Tibial nerve (tissue), 4 donors: ENCODE results near the gene USP47. TPM values are rescaled to one million over a fixed set of nuclear protein-coding genes. Genes with fewer than 3 reads are reported as not detected.

Experiments used
- DNase-seq, 2 donors: peaks; one replicate each; pipeline ENCODE4 v3.0.0-alpha.2; 2019; ENCODE audit warnings: low spot score in 2 of 2
- H3K27ac ChIP-seq, 4 donors: fragments of 200-600 bp; sonication (generic) in 3 of 4; one replicate each; pipeline ENCODE4 v1.5.1; 2017 to 2019; ENCODE audit warnings: mild to moderate bottlenecking in 1 of 4
- H3K27me3 ChIP-seq, 2 donors: fragments of 200-600 bp; sonication (generic) in 1 of 2; one replicate each; pipeline versions ENCODE4 v1.5.1 to v1.6.0; 2017 to 2019
- H3K36me3 ChIP-seq, 3 donors: fragments of 200-600 bp; sonication (generic); one replicate each; pipeline ENCODE4 v1.5.1; 2018 to 2019
- H3K4me1 ChIP-seq, 4 donors: fragments of 200-600 bp; sonication (generic) in 3 of 4; one replicate each; pipeline ENCODE4 v1.5.1; 2017 to 2019
- H3K4me3 ChIP-seq, 4 donors: fragments of 200-600 bp; sonication (generic) in 3 of 4; one replicate each; pipeline ENCODE4 v1.5.1; 2017 to 2019; ENCODE audit warnings: mild to moderate bottlenecking in 1 of 4, moderate library complexity in 1 of 4
- H3K9me3 ChIP-seq, 4 donors: fragments of 200-600 bp; sonication (generic) in 3 of 4; one replicate each; pipeline ENCODE4 v1.5.1; 2017 to 2019
- EP300 ChIP-seq, 2 donors: sonication (generic); formaldehyde crosslinking; IDR thresholded peaks; one replicate each; pipeline ENCODE4 v1.6.1; 2017; ENCODE audit warnings: antibody characterized with exemption in 2 of 2, mild to moderate bottlenecking in 1 of 2
- POLR2A ChIP-seq, 2 donors: fragments of 450-650 bp; IDR thresholded peaks; one replicate each; pipeline ENCODE4 v1.6.1; 2017; ENCODE audit warnings: antibody characterized with exemption in 2 of 2, mild to moderate bottlenecking in 2 of 2, moderate library complexity in 2 of 2
- WGBS, 2 donors: methylation state at CpG; one replicate each; pipeline ENCODE4 v1.1.5; 2018; 5-methylcytosine and 5-hydroxymethylcytosine counted together
- total RNA-seq, 4 donors: library from RNA; depleted of rRNA; stranded (reverse); fragments of >200 nt; gene quantifications; one replicate each; pipeline ENCODE4 v1.1.0, GENCODE V29; 2016
- TF ChIP-seq, protein P1 (sequence below), 5 experiments: fragments of 200-600 bp in 3 of 5; fragments of 450-650 bp in 2 of 5; sonication (generic) in 3 of 5; IDR thresholded peaks; one replicate each; pipeline ENCODE4 v1.5.1; 2016 to 2019; ENCODE audit warnings: antibody characterized with exemption in 5 of 5, mild to moderate bottlenecking in 3 of 5, moderate library complexity in 2 of 5

USP47 gene
- total RNA-seq, 4 donors from 2014 or later, result 63.3 to 91.8 (median 84.5) TPM

DNA sequence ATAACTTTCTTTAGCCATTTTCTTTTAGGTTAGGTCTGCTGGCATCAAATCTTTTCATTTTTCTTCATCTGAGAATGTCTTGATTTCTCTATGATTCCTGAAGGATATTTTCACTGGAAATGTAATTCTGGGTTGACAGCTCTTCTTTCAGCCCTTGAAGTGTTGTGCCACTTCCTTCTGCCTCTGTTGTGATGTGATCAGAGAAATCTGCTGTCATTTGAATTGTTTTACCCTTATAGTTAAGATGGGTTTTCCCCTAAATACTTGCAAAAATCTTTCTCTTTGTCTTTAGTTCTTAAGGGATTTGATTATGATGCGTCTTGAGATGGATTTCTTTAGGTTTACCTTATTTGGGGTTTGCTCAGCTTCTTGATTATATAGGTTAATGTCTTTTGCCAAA is 23.0 kb downstream of the USP47 start:
- no peaks in the 10 kb centered on the region for H3K27me3 ChIP-seq
- H3K27ac ChIP-seq, result no peak overlapping the region
- DNase-seq, result no peak
- peaks cover 0 to 37% (median 5%) of the 10 kb centered on the region in 4 donors for H3K4me1 ChIP-seq
- no peak for TF ChIP-seq EP300 (IDR thresholded peaks at IDR 0.05)
- TF ChIP-seq, protein P1, sequence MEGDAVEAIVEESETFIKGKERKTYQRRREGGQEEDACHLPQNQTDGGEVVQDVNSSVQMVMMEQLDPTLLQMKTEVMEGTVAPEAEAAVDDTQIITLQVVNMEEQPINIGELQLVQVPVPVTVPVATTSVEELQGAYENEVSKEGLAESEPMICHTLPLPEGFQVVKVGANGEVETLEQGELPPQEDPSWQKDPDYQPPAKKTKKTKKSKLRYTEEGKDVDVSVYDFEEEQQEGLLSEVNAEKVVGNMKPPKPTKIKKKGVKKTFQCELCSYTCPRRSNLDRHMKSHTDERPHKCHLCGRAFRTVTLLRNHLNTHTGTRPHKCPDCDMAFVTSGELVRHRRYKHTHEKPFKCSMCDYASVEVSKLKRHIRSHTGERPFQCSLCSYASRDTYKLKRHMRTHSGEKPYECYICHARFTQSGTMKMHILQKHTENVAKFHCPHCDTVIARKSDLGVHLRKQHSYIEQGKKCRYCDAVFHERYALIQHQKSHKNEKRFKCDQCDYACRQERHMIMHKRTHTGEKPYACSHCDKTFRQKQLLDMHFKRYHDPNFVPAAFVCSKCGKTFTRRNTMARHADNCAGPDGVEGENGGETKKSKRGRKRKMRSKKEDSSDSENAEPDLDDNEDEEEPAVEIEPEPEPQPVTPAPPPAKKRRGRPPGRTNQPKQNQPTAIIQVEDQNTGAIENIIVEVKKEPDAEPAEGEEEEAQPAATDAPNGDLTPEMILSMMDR (IDR thresholded peaks at IDR 0.05), result no peak
- no peak for TF ChIP-seq POLR2A (IDR thresholded peaks at IDR 0.05)
- WGBS, 2 donors, result 92 to 97% methylated on average over 1 of the region's 1 CpG
- H3K9me3 ChIP-seq, result peaks cover 0 to 25% (median 9%) of the 10 kb centered on the region in 4 donors
- no peak overlapping the region for H3K4me3 ChIP-seq
- H3K36me3 ChIP-seq, result peaks cover 0 to 21% (median 0%) of the 10 kb centered on the region in 3 donors

DNA sequence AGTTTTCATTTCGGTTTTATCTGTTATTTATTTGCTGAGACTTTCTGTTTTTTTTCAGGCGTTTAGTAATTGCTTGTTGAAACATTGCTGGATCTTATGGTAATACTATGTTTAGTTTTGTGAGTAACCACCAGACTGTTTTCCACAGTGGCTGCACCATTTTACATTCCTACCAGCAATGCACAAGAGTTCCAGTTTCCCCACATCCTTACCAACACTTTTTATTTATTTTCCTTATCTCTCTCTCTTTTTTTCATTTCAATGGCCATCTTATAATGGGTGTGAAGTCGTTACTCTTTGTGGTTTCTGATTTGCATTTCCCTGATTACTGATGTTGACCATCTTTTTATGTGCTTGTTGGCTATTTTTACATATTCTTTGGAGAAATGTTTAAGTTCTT is 23.7 kb downstream of the USP47 start:
- H3K36me3 ChIP-seq, result peaks cover 0 to 21% (median 0%) of the 10 kb centered on the region in 3 donors
- TF ChIP-seq POLR2A (IDR thresholded peaks at IDR 0.05) (no peak), EP300 (IDR thresholded peaks at IDR 0.05) (no peak)
- TF ChIP-seq, protein P1 (IDR thresholded peaks at IDR 0.05), result no peak
- DNase-seq, result no peak
- no peaks in the 10 kb centered on the region for H3K27me3 ChIP-seq
- peaks cover 0 to 30% (median 6%) of the 10 kb centered on the region in 4 donors for H3K4me1 ChIP-seq
- no peak overlapping the region for H3K27ac ChIP-seq
- H3K4me3 ChIP-seq, result no peak overlapping the region
- WGBS, 2 donors, result 79 to 84% methylated on average over 3 of the region's 3 CpGs
- peaks cover 0 to 25% (median 9%) of the 10 kb centered on the region in 4 donors for H3K9me3 ChIP-seq

DNA sequence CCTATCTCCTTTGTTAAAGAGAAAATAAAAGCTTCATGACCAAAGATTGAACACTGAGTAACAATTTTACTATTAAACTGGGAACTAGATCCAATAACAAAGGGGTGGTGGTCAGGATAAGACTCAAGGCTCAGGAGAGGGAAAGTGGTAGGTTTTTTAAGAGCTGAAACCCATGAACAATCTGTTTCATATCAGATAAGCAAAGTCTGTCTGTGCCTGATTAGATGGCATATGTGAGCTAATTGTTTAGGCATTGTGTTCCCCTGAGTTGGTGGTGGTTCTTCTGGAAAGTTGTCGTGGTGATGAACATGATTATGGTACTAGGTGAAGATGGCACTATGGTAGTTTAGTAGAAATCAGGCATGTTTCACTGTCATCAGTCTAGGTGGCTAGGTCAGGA is 24.4 kb downstream of the USP47 start:
- Histone ChIP-seq H3K4me1 (peaks cover 0 to 27% (median 10%) of the 10 kb centered on the region in 4 donors), H3K4me3 (no peak overlapping the region), H3K27ac (no peak overlapping the region), H3K9me3 (peaks cover 0 to 25% (median 9%) of the 10 kb centered on the region in 4 donors), H3K36me3 (peaks cover 0 to 21% (median 0%) of the 10 kb centered on the region in 3 donors), H3K27me3 (no peaks in the 10 kb centered on the region)
- no peak for DNase-seq
- TF ChIP-seq EP300 (IDR thresholded peaks at IDR 0.05) (no peak), POLR2A (IDR thresholded peaks at IDR 0.05) (no peak)
- TF ChIP-seq, protein P1 (IDR thresholded peaks at IDR 0.05), result no peak
- WGBS, 2 donors, result 100% methylated on average over 1 of the region's 1 CpG

DNA sequence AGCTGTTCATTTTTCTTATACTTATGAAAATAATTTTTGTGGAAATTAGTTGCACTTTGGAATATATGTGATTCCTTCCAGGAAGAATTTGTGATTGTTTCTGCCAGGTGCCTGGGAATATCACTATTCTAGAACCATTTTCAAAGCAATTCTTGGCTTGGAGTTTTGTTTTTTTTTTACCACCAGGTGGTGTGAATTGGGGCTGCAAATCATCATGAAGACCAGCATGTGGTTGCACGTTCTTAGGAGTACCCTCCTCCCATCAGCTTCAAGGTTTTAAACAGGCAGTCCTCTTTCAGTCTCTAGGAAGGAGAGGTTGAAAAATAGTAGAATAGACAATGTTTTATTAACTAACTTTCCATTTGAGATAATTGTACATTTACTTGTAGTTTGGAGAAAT is 25.9 kb downstream of the USP47 start:
- no peak overlapping the region for H3K27ac ChIP-seq
- DNase-seq, result no peak
- TF ChIP-seq, protein P1 (IDR thresholded peaks at IDR 0.05), result no peak
- TF ChIP-seq POLR2A (IDR thresholded peaks at IDR 0.05) (no peak), EP300 (IDR thresholded peaks at IDR 0.05) (no peak)
- peaks cover 0 to 26% (median 11%) of the 10 kb centered on the region in 4 donors for H3K4me1 ChIP-seq
- H3K27me3 ChIP-seq, result no peaks in the 10 kb centered on the region
- H3K36me3 ChIP-seq, result peaks cover 0 to 21% (median 0%) of the 10 kb centered on the region in 3 donors
- no peak overlapping the region for H3K4me3 ChIP-seq
- peaks cover 0 to 25% (median 9%) of the 10 kb centered on the region in 4 donors for H3K9me3 ChIP-seq
- WGBS, 2 donors, result 81 to 85% methylated on average over 1 of the region's 1 CpG

DNA sequence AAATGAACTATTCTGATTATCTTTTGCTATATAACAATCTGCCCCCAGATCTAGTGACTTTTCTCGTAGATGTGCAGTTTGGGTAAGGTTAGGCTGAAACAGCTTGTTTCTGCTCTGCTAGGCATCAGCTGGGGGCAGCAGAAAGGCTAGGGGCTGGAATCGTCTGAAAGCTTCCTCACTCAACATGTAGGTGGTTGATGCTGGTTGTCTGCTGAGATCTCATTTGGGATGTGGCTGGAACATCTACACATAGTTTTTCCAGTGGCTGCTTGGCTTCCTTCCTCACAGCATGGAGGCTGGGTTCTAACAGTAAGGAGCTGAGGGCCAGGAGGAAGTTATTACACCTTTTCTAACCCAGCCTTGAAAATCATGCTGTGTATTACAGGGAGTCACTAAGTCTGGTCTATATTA is 30.2 kb downstream of the USP47 start:
- H3K9me3 ChIP-seq, result peaks cover 0 to 15% (median 7%) of the 10 kb centered on the region in 4 donors
- no peak for DNase-seq
- H3K27me3 ChIP-seq, result no peaks in the 10 kb centered on the region
- H3K36me3 ChIP-seq, result peaks cover 0 to 23% (median 0%) of the 10 kb centered on the region in 3 donors
- 36 to 60% methylated on average over 2 of the region's 2 CpGs for WGBS, 2 donors
- H3K4me3 ChIP-seq, result no peak overlapping the region
- H3K27ac ChIP-seq, result no peak overlapping the region
- H3K4me1 ChIP-seq, result peaks cover 0 to 30% (median 14%) of the 10 kb centered on the region in 4 donors
- TF ChIP-seq POLR2A (IDR thresholded peaks at IDR 0.05), result no peak
- TF ChIP-seq, protein P1 (IDR thresholded peaks at IDR 0.05), result no peak
- TF ChIP-seq EP300 (IDR thresholded peaks at IDR 0.05), result no peak
